Mesothelial cell of epicardium (in vitro differentiated cells): ENCODE results near the gene PFN3. TPM values are rescaled to one million over a fixed set of nuclear protein-coding genes. Genes with fewer than 3 reads are reported as not detected.

Source experiments
- DNase-seq, 2 experiments: peaks; one replicate each; pipeline ENCODE4 v3.0.0; 2021; ENCODE audit warnings: low spot score in 2 of 2; ENCODE audit not compliant: unreplicated experiment in 2 of 2
- H3K27ac Mint-ChIP-seq: 2 replicates; pipeline ENCODE4 v1.8.0; 2021; ENCODE audit warnings: mixed read lengths
- H3K27me3 Mint-ChIP-seq: 2 replicates; pipeline ENCODE4 v1.8.0; 2021; ENCODE audit warnings: low read depth, mixed read lengths
- H3K36me3 Mint-ChIP-seq: 2 replicates; pipeline ENCODE4 v1.8.0; 2021; ENCODE audit warnings: mixed read lengths
- H3K4me1 Mint-ChIP-seq: 2 replicates; pipeline ENCODE4 v1.8.0; 2021; ENCODE audit warnings: mixed read lengths
- H3K4me3 Mint-ChIP-seq: 2 replicates; pipeline ENCODE4 v1.8.0; 2021; ENCODE audit warnings: mild to moderate bottlenecking, moderate library complexity, mixed read lengths
- H3K9me3 Mint-ChIP-seq: 2 replicates; pipeline ENCODE4 v1.8.0; 2021; ENCODE audit warnings: mixed read lengths
- CTCF ChIP-seq: fragments of 200-600 bp; sonication (generic); IDR thresholded peaks from one replicate; pipeline ENCODE4 v1.5.0; 2021; ENCODE audit warnings: antibody characterized with exemption; ENCODE audit not compliant: unreplicated experiment
- total RNA-seq: library from RNA; stranded (reverse); gene quantifications from 3 replicates; pipeline ENCODE4 v1.2.1, GENCODE V29; 2021

PFN3 gene
- total RNA-seq, 1 donor from 2014 or later = not detected

- Mint-ChIP-seq H3K4me1 (peaks cover 23% of the 10 kb centered on the region), H3K27me3 (peaks cover 30% of the 10 kb centered on the region), H3K4me3 (peak overlapping the region; percentile 58), H3K36me3 (no peaks in the 10 kb centered on the region), H3K27ac (no peak overlapping the region), H3K9me3 (no peaks in the 10 kb centered on the region)
- no peak for TF ChIP-seq CTCF
- DNase-seq = no peak
Measured at GRCh38 chr5:177447066-177447610, 46.7 kb upstream of the PFN3 start.

GRCh38 chr5:177446200-177447065 is 46.0 kb upstream of the PFN3 start, which contains the start of gene PRR7:
Gene PRR7 (plus strand): TSS chr5:177446814. CDS start chr5:177455068, 8,254 bp downstream.
- H3K36me3 Mint-ChIP-seq = no peaks in the 10 kb centered on the region
- H3K4me1 Mint-ChIP-seq = peaks cover 23% of the 10 kb centered on the region
- peak within 1 kb of the TSS; percentile 64 for H3K4me3 Mint-ChIP-seq
- DNase-seq = peak; percentile 54 to 66
- H3K27ac Mint-ChIP-seq = no peak within 1 kb of the TSS
- TF ChIP-seq CTCF = no peak
- H3K9me3 Mint-ChIP-seq = no peaks in the 10 kb centered on the region
- peaks cover 30% of the 10 kb centered on the region for H3K27me3 Mint-ChIP-seq

- Mint-ChIP-seq H3K4me3 (peak overlapping the region; percentile 64), H3K9me3 (no peaks in the 10 kb centered on the region), H3K27ac (no peak overlapping the region), H3K36me3 (no peaks in the 10 kb centered on the region), H3K4me1 (peaks cover 23% of the 10 kb centered on the region), H3K27me3 (peaks cover 30% of the 10 kb centered on the region)
- no peak for DNase-seq
- no peak for TF ChIP-seq CTCF
Measured at GRCh38 chr5:177445917-177446199, 45.4 kb upstream of the PFN3 start.

GRCh38 chr5:177445052-177445916 is 44.8 kb upstream of the PFN3 start:
- Mint-ChIP-seq H3K4me3 (peak overlapping the region; percentile 64), H3K27ac (no peak overlapping the region), H3K36me3 (no peaks in the 10 kb centered on the region), H3K27me3 (peaks cover 30% of the 10 kb centered on the region), H3K9me3 (no peaks in the 10 kb centered on the region), H3K4me1 (peaks cover 23% of the 10 kb centered on the region)
- TF ChIP-seq CTCF = no peak
- DNase-seq = no peak

GRCh38 chr5:177444106-177445051 is 43.9 kb upstream of the PFN3 start:
- peaks cover 4% of the 10 kb centered on the region for H3K36me3 Mint-ChIP-seq
- no peaks in the 10 kb centered on the region for H3K9me3 Mint-ChIP-seq
- peak overlapping the region; percentile 64 for H3K4me3 Mint-ChIP-seq
- no peak overlapping the region for H3K27ac Mint-ChIP-seq
- peaks cover 23% of the 10 kb centered on the region for H3K4me1 Mint-ChIP-seq
- peaks cover 30% of the 10 kb centered on the region for H3K27me3 Mint-ChIP-seq
- TF ChIP-seq CTCF = no peak
- no peak for DNase-seq
